ENCODE results near the gene TMEM266. TPM values are rescaled to one million over a fixed set of nuclear protein-coding genes. Genes with fewer than 3 reads are reported as not detected.

Gene TMEM266
- polyA plus RNA-seq, 3 donors = not detected

- H3K4me1 Mint-ChIP-seq = no peaks in the 10 kb centered on the region
- no peaks in the 10 kb centered on the region for H3K36me3 Mint-ChIP-seq
- Histone ChIP-seq H3K27me3 (ENCODE audit: control insufficient read depth in 2 of 2, insufficient read depth in 2 of 2, low read length in 2 of 2) (no peaks in the 10 kb centered on the region), H3K9ac (ENCODE audit: insufficient read depth, low read length, poor library complexity, severe bottlenecking) (no peak overlapping the region), H2AFZ (ENCODE audit: insufficient read depth, low read depth, low read length, poor library complexity, severe bottlenecking) (no peak overlapping the region), H3K4me3 (replicated peaks in 1 of 3; ENCODE audit: low read depth in 2 of 3, low read length in 3 of 3) (no peak overlapping the region), H3K36me3 (replicated peaks in 1 of 2; ENCODE audit: control insufficient read depth in 1 of 2, insufficient read depth in 2 of 2, low read length in 2 of 2) (no peaks in the 10 kb centered on the region), H3K4me1 (ENCODE audit: control insufficient read depth in 1 of 2, insufficient read depth in 2 of 2, low read length in 2 of 2) (no peaks in the 10 kb centered on the region), H3K79me2 (ENCODE audit: insufficient read depth, low read length) (no peaks in the 10 kb centered on the region), H4K20me1 (ENCODE audit: insufficient read depth, low read length) (no peaks in the 10 kb centered on the region), H3K27ac (ENCODE audit: low read depth in 1 of 2, low read length in 2 of 2) (no peak overlapping the region), H3K9me3 (replicated peaks in 1 of 2; ENCODE audit: control insufficient read depth in 1 of 2, insufficient read depth in 1 of 2, low read length in 2 of 2) (no peaks in the 10 kb centered on the region), H3K4me2 (replicated peaks; ENCODE audit: extremely low read depth, low read length, poor library complexity, severe bottlenecking) (no peak overlapping the region)
- DNase-seq = no peak
- TF ChIP-seq, protein P1, sequence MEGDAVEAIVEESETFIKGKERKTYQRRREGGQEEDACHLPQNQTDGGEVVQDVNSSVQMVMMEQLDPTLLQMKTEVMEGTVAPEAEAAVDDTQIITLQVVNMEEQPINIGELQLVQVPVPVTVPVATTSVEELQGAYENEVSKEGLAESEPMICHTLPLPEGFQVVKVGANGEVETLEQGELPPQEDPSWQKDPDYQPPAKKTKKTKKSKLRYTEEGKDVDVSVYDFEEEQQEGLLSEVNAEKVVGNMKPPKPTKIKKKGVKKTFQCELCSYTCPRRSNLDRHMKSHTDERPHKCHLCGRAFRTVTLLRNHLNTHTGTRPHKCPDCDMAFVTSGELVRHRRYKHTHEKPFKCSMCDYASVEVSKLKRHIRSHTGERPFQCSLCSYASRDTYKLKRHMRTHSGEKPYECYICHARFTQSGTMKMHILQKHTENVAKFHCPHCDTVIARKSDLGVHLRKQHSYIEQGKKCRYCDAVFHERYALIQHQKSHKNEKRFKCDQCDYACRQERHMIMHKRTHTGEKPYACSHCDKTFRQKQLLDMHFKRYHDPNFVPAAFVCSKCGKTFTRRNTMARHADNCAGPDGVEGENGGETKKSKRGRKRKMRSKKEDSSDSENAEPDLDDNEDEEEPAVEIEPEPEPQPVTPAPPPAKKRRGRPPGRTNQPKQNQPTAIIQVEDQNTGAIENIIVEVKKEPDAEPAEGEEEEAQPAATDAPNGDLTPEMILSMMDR (IDR thresholded peaks at IDR 0.05) = no peak
- H3K27me3 Mint-ChIP-seq (ENCODE audit: low read depth in 3 of 3) = peaks cover 0 to 10% (median 7%) of the 10 kb centered on the region in 3 donors
- intact Hi-C loops (cut with micrococcal nuclease) = no loop called here
- no peak overlapping the region for H3K27ac Mint-ChIP-seq
- H3K9me3 Mint-ChIP-seq = peaks cover 0 to 2% (median 0%) of the 10 kb centered on the region in 7 donors
- whole genome bisulfite sequencing (ENCODE audit: insufficient coverage) = 88% methylated on average over 4 of the region's 6 CpGs
- H3K4me3 Mint-ChIP-seq = no peak overlapping the region
Measured at GRCh38 chr15:76107169-76107568, 47.4 kb downstream of the TMEM266 start.

GRCh38 chr15:76108021-76108723, 48.4 kb downstream of the TMEM266 start:
- no peaks in the 10 kb centered on the region for H3K4me1 Mint-ChIP-seq
- Histone ChIP-seq H3K9me3 (replicated peaks in 1 of 2; ENCODE audit: control insufficient read depth in 1 of 2, insufficient read depth in 1 of 2, low read length in 2 of 2) (no peaks in the 10 kb centered on the region), H3K4me1 (ENCODE audit: control insufficient read depth in 1 of 2, insufficient read depth in 2 of 2, low read length in 2 of 2) (no peaks in the 10 kb centered on the region), H3K4me2 (replicated peaks; ENCODE audit: extremely low read depth, low read length, poor library complexity, severe bottlenecking) (no peak overlapping the region), H2AFZ (ENCODE audit: insufficient read depth, low read depth, low read length, poor library complexity, severe bottlenecking) (no peak overlapping the region), H3K9ac (ENCODE audit: insufficient read depth, low read length, poor library complexity, severe bottlenecking) (no peak overlapping the region), H3K79me2 (ENCODE audit: insufficient read depth, low read length) (no peaks in the 10 kb centered on the region), H3K27me3 (ENCODE audit: control insufficient read depth in 2 of 2, insufficient read depth in 2 of 2, low read length in 2 of 2) (no peaks in the 10 kb centered on the region), H3K36me3 (replicated peaks in 1 of 2; ENCODE audit: control insufficient read depth in 1 of 2, insufficient read depth in 2 of 2, low read length in 2 of 2) (no peaks in the 10 kb centered on the region), H3K4me3 (replicated peaks in 1 of 3; ENCODE audit: low read depth in 2 of 3, low read length in 3 of 3) (no peak overlapping the region), H4K20me1 (ENCODE audit: insufficient read depth, low read length) (no peaks in the 10 kb centered on the region), H3K27ac (ENCODE audit: low read depth in 1 of 2, low read length in 2 of 2) (no peak overlapping the region)
- peaks cover 0 to 2% (median 0%) of the 10 kb centered on the region in 7 donors for H3K9me3 Mint-ChIP-seq
- H3K27me3 Mint-ChIP-seq (ENCODE audit: low read depth in 3 of 3) = peaks cover 0 to 6% (median 5%) of the 10 kb centered on the region in 3 donors
- no peak overlapping the region for H3K4me3 Mint-ChIP-seq
- H3K27ac Mint-ChIP-seq = no peak overlapping the region
- H3K36me3 Mint-ChIP-seq = no peaks in the 10 kb centered on the region
- DNase-seq = no peak
- 80% methylated on average over 9 of the region's 9 CpGs for WGBS (ENCODE audit: insufficient coverage)
- TF ChIP-seq, protein P1 (IDR thresholded peaks at IDR 0.05) = no peak
- intact Hi-C loops (cut with micrococcal nuclease) = no loop called here

Measured in CD14-positive monocyte (primary cell).